HG02623 (cell line): ENCODE results near the gene PTPN20.

Experiments
- ATAC-seq: cut with Tn5 transposase; IDR thresholded peaks from one replicate; pipeline ENCODE4 v1.9.1; 2021; ENCODE audit warnings: moderate library complexity; ENCODE audit not compliant: unreplicated experiment

PTPN20 gene

DNA sequence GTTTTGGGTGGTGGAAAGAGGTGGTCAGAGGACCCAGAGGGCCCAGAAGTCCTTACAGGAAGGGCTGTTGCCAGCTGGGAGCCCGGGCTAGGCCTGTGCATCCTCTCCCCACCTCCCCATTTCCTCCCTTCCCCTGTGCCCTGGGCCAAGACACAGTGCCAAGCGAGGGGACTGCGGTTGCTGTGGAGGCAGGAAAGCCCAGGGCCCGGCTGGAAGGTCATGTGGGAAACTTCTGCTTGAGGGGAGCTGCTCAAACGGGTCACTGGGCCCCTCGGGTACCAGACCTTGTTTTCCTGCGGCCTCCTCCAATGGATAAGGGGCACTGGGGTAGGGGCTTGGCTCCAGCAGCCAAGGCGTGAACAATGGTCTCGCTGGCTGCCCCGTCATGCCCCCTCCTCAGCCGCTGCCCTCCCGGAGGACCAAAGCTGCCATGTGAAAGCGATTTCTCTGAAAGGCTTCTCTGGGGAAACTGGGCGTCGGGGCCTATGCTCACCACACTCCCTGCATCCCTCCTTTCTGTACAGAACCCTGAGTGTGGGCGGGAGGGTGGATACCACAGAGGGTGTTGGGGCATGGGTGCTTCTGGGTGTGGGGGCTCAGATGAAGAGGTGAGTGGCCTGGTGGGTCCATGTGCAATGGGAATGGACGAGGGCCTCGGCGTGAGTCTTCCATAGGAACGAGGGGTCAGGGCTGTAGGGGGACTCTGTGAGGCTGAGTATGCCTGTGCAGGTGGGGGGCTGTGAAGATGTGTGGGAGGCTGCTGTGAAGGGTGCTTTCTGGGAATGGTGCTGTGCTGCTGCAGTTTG, 135.3 kb downstream of the PTPN20 start:
- ATAC-seq: no peak

DNA sequence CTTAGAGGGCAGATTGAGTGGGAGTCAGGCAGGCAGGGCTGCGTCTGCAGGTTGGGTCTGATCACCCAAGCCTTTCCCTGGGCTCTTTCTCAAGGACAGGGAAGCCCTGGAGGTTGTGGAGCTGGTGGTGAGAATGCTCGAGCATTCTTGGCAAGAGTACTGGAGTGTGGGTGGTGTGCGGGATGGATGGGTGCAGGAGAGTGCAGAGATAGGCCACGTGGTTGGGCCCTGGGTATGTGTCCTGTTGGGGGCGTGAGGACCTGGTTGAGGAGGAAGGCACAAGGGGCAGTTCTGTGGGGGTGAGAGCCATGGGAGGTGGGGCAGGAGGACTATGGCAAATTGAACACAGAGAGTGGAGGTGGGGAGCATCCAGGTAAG, 135.9 kb downstream of the PTPN20 start:
- no peak for ATAC-seq

DNA sequence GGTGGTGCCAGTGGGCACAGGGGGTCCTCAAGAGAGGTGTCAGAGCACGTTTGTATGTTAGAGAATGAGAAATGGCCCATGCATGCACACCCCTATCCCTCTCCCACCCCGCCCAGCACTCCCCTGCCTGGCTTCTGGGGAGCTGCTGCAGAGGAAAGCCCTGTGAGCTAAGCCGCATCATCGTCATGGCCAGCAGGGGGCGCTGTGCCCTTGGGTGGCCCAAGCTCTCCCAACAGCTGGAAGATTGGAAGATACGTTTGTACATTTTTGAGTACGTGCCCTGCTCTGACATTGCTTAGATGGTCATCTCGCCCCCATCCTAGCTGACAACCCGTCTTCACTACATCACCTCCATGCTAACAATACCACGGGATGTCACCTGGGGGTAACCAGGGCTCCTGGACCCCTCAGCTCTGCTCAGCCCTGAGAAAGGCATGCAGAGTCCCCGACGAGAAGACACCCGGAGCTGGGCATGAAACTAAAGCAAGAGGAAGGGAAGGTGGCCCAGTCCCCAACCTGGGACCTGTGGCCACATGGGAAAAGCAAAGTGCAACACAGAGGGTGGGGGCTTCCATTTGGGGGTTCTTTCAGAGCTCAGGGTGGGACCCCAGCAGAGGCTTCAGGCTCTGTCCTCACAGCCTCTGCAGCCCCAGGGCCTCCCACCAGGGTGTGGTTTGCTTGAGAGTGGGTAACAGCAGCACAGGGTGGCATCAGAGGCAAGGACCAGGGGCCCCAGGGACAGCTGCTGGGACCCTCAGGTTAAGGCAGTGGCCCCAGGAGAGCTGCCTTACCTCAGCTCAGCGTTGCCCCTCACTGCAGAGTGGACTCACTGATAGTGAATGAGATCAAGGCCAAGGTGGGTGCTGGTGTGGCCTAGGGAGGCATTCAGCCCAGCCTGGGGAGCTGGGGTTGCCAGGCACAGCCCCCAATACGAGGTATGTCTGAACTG, 136.6 kb downstream of the PTPN20 start:
- ATAC-seq: no peak

DNA sequence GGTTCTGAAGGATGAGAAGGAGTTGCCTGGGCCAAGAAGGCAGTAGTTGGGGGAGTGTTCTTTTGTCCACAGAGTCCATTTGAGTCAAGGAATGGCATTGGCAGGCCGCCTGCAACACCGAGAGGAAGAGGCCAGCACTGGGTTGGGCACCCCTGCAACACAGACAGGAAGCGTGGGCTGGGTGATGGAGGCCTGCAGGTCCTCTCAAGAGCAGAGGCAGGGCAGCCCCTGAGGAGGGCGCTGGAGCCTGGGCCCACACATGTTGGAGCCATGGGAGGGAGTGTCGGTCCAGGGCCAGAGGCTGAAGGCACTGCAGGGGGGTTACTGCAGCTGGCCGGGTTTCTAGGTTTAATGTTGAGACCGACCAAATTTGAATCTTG, 137.3 kb downstream of the PTPN20 start:
- ATAC-seq: no peak

DNA sequence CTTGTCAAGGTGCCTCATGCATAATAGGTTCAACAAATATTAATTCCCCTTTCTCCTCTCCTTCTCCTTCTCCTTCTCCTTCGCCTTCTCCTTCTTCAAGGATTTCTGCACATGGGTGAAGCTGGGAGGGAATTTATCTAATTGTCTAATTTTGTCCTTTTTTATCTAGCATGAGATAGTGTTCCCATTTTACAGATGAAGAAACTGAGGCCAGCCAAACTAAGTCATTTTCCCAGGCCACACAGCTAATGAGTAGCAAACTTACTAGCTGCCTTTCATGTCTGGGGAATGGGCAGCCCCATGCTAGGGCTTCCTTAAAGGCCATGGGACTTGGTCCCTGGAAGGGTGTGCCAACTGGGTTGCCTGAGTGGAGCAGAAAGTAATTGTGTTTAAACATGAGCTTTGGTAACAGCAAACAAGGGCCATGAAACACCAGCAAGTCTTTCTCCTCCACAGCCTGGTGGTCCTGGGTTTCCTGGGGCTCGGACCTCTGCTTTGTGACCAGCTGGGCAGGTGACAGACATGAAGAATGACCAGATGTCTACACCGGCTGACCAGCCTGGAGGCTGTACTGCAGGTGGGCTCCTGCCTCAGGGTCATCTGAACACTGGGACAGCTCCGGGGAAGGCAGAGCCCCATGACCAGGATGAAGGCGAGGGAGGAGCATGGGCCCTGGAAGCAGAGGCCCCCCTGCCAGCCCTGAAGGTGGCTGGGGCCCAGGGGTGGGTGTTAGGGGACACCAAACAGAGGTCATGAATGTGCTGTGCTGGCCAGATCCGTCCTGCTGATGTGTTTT, 138.0 kb downstream of the PTPN20 start:
- ATAC-seq: no peak

DNA sequence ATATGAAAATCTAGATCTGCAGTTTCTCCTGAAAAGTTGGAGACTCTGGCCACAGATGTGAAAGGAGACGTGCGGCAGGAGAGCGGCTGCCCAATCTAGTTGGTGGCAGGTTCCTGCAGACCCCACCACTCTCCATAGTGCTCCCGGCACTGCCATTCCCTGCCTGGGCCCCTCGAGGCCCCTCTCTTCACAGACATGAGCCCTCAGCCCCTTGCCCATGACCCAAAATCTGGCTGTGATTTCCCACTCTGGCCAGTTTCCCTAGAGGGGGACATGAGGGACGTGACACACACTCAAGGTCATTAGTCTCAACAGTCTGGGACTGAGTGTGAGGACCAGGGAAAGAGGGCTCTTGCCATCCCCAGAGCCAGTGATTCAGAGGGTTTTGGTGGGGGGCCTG, 138.7 kb downstream of the PTPN20 start:
- ATAC-seq: no peak

DNA sequence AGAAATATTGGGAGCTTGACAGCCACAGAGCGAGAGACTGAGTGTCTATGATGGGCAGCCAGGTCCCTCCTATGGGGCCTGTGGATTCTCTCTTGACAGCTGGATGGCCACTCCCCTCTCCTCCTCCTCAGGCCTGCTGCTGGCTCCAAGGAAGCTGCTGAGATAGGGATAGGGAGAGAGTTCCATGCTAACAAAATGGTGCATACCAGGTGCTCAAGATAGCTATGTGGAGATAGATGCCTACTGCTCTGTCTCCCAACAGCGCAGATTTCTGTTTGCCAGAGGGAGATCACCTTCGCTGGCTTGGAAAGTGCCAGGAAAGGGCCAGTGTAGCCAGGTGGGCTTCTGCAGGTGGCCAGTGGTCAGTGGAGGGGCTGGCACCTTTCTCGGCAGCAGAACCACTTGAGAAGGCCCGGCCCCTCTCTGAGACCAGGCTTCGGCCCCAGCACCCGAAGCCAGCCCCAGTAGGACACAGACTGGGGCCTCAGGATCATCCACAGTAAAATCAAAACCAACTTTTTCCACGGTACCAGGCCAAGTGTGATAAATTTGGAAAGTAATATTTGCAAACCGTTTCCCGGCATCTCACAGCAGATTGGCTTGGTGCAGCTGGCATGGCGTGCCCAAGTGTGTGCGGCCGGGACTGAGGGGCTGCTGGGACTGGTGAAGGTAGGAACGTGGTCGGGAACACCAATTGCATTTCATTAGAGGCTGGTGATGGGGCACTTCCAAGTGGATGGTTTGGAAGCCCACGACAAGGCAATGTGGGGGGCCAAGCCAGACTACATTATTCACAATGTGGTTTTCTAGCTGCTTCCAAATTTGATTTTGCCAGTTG, 139.6 kb downstream of the PTPN20 start:
- ATAC-seq: no peak

DNA sequence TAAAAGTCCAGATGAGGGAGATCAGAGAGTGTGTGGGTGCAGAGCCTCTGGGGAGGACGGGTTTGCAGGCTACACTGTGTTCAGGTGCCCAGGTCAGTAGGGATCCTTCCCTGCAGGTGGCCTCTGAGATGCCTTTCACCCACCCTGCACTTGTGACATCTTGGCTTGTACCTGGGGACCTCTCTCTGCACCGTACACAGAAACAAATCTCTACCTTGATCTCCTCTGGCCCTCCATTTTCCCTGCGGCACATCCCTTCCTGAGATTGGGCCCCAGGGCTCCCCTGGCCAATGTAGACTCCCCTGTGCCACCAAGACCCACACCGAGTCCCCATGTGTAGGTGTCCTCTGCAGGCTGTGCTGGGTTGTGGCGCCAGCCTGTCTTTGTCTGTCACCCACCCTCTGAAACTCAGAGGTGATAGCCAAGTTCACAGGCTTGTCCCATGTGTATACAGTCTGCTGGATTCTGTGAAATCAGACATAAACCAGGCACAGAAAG, 140.6 kb downstream of the PTPN20 start:
- no peak for ATAC-seq
